ENCODE data around the gene AAK1. TPM values are rescaled to one million over a fixed set of nuclear protein-coding genes. Genes with fewer than 3 reads are reported as not detected.

The AAK1 gene
- total RNA-seq, 1 donor from 2014 or later = 48.6 TPM

DNA sequence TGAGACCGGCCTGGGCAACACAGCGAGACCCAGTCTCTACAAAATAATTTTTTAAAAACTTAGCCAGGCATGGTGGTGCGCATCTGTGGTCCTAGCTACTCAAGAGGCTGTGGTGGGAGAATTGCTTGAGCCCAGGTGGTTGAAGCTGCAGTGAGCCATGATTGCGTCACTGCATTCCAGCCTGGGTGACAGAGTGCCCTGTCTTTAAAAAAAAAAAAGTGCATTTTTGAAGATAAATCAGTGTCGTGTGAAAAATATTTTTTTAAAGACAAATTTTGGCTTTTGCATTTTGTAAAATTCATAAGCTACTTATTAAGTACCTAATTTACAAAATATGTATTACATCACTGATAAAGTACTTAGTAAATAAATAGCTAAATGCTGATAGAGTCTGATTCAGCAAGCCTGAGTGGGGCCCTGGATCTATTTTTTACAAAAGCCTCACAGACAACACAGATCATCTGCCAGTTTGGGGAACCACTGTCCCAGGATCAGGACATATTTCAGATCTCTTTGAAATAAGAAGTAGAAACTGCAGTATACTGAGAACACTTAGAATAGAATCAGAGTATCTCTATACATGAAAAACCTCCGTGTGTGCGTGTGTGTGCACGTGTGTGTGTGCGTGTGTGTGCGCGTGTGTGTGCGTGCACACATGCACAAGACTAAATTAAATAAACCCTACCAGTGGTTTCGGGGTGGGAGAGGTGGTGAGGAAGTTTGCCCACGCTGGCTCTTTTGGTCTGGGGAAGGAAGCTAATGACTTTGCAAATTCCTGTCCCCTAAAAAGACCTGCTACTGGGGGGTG, 61.6 kb downstream of the AAK1 start:
- no peak overlapping the region for H3K27ac ChIP-seq
- no peak for DNase-seq (ENCODE audit: extremely low spot score in 2 of 2)
- TF ChIP-seq, protein P1, sequence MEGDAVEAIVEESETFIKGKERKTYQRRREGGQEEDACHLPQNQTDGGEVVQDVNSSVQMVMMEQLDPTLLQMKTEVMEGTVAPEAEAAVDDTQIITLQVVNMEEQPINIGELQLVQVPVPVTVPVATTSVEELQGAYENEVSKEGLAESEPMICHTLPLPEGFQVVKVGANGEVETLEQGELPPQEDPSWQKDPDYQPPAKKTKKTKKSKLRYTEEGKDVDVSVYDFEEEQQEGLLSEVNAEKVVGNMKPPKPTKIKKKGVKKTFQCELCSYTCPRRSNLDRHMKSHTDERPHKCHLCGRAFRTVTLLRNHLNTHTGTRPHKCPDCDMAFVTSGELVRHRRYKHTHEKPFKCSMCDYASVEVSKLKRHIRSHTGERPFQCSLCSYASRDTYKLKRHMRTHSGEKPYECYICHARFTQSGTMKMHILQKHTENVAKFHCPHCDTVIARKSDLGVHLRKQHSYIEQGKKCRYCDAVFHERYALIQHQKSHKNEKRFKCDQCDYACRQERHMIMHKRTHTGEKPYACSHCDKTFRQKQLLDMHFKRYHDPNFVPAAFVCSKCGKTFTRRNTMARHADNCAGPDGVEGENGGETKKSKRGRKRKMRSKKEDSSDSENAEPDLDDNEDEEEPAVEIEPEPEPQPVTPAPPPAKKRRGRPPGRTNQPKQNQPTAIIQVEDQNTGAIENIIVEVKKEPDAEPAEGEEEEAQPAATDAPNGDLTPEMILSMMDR (IDR thresholded peaks at IDR 0.05) = no peak
- TF ChIP-seq POLR2A (IDR thresholded peaks at IDR 0.05) (no peak), POLR2AphosphoS5 (IDR thresholded peaks at IDR 0.05; ENCODE audit: insufficient read depth in 1 of 2, low read depth in 1 of 2) (no peak)
- H3K36me3 ChIP-seq = no peaks in the 10 kb centered on the region
- intact Hi-C loops (cut with DNase I) = no loop called here
- H3K4me3 ChIP-seq = no peak overlapping the region
- peaks cover 42% of the 10 kb centered on the region for H3K4me1 ChIP-seq
- H3K27me3 ChIP-seq = no peaks in the 10 kb centered on the region
- H3K9me3 ChIP-seq = no peaks in the 10 kb centered on the region

DNA sequence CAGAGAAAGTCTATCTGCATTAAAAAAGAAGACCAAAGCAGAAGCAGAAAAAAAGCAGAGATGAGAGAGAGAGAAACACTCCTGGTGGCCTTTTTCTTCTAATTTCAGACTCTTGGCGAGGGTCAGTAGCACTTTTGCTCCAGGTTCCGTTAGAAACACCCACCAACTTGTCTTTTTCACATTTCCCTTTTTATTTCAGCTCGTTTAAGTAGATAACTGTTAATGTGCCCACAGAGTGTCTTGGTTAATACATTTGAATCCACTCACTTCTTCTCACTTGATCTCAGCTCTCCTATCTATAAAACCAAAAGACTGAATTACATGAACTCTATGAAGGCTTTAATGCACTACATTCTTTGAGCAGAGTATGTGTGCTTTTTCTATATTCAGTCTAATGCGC, 63.1 kb downstream of the AAK1 start:
- TF ChIP-seq, protein P1 (IDR thresholded peaks at IDR 0.05) = no peak
- no peak for TF ChIP-seq POLR2AphosphoS5 (IDR thresholded peaks at IDR 0.05; ENCODE audit: insufficient read depth in 1 of 2, low read depth in 1 of 2)
- no peak for TF ChIP-seq POLR2A (IDR thresholded peaks at IDR 0.05)
- intact Hi-C loops (cut with DNase I) = no loop called here
- Histone ChIP-seq H3K4me1 (peaks cover 42% of the 10 kb centered on the region), H3K9me3 (no peaks in the 10 kb centered on the region), H3K27ac (no peak overlapping the region), H3K27me3 (no peaks in the 10 kb centered on the region), H3K36me3 (no peaks in the 10 kb centered on the region), H3K4me3 (no peak overlapping the region)
- no peak for DNase-seq (ENCODE audit: extremely low spot score in 2 of 2)

DNA sequence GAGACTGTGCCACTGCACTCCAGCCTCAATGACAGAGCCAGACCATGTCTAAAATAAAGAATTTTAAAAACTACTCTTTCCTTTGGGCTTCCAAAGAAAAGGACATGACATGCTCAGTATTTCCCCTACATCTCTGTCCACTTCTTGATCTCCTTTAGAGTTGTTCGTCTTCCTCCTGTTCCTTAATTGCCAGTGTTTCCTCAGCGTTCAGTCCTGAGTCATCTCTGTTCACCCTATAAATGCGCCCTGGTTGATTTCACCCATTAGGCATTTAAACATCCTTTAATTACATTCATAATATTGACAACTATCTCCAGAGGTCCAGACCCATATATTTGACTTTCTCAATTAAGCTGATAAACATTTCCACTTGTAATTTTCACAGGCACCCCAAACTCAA, 64.0 kb downstream of the AAK1 start:
- DNase-seq (ENCODE audit: extremely low spot score in 2 of 2) = no peak
- Histone ChIP-seq H3K36me3 (no peaks in the 10 kb centered on the region), H3K27me3 (no peaks in the 10 kb centered on the region), H3K4me3 (no peak overlapping the region), H3K4me1 (peaks cover 42% of the 10 kb centered on the region), H3K27ac (no peak overlapping the region), H3K9me3 (no peaks in the 10 kb centered on the region)
- TF ChIP-seq POLR2AphosphoS5 (IDR thresholded peaks at IDR 0.05; ENCODE audit: insufficient read depth in 1 of 2, low read depth in 1 of 2) (no peak), POLR2A (IDR thresholded peaks at IDR 0.05) (no peak)
- TF ChIP-seq, protein P1 (IDR thresholded peaks at IDR 0.05) = no peak
- intact Hi-C loops (cut with DNase I) = no loop called here

DNA sequence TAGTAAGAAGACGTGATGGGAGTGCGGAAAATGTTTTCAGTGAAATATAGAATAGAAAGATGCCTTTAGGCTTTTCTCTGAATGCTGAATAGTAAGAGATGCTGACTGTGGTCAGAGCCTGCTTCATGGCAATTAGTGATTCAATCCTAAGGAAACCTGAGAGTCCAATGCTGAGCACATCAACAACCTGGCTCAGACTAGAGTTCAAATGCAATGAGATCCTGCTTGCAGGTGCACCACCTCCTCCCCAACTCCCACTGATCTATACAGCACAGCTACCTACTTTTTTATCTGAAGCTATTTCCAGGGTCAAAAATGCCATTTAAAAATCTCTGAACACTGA, 65.4 kb downstream of the AAK1 start:
- intact Hi-C loops (cut with DNase I) = no loop called here
- Histone ChIP-seq H3K4me1 (peaks cover 33% of the 10 kb centered on the region), H3K27ac (no peak overlapping the region), H3K36me3 (no peaks in the 10 kb centered on the region), H3K4me3 (no peak overlapping the region), H3K27me3 (no peaks in the 10 kb centered on the region), H3K9me3 (no peaks in the 10 kb centered on the region)
- TF ChIP-seq, protein P1 (IDR thresholded peaks at IDR 0.05) = no peak
- TF ChIP-seq POLR2AphosphoS5 (IDR thresholded peaks at IDR 0.05; ENCODE audit: insufficient read depth in 1 of 2, low read depth in 1 of 2) (no peak), POLR2A (IDR thresholded peaks at IDR 0.05) (no peak)
- DNase-seq (ENCODE audit: extremely low spot score in 2 of 2) = no peak

DNA sequence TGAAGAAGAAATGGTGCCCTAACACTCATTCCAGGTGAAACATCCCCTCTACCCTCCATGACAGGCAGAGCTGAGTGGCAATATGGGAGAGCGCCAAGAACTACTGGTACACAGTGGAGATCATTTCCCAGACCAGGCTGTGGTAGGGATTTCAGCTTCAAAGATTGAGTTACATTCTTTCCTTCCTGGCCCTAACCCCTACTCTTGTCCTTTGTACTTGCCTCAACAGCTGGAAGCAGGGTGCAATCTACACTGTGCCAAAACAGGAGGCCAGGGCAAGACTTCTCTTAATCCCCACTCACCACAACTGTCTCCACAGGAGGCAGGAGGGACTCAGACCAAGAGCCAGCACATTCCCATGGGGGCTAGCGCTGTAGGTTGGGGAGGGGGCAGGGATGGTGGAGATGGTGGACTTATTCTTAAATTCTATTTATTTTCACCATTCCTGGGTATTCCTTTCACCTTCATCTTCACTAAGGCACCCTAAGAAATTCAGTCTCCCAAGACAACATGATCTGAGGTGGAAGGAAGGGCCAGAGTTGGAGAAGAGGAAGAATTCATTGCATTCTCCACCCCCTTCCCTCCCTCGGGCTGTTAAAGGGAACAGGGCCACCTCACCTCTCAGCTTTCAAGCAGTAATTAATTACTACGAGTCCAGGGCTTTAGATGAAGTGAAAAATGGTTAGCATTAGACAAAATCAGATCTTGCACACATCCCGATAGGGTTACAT, 65.9 kb downstream of the AAK1 start:
- H3K4me3 ChIP-seq = no peak overlapping the region
- H3K4me1 ChIP-seq = peaks cover 28% of the 10 kb centered on the region
- intact Hi-C loops (cut with DNase I) = no loop called here

More for the DNA sequence above, 65.9 kb downstream of the AAK1 start:
- H3K27ac ChIP-seq = no peak overlapping the region
- TF ChIP-seq, protein P1 (IDR thresholded peaks at IDR 0.05) = no peak
- TF ChIP-seq POLR2AphosphoS5 (IDR thresholded peaks at IDR 0.05; ENCODE audit: insufficient read depth in 1 of 2, low read depth in 1 of 2) (no peak), POLR2A (IDR thresholded peaks at IDR 0.05) (no peak)
- no peaks in the 10 kb centered on the region for H3K9me3 ChIP-seq
- no peaks in the 10 kb centered on the region for H3K27me3 ChIP-seq
- DNase-seq (ENCODE audit: extremely low spot score in 2 of 2) = no peak
- no peaks in the 10 kb centered on the region for H3K36me3 ChIP-seq
